Measurements from ENCODE around the gene SESN1. TPM values are rescaled to one million over a fixed set of nuclear protein-coding genes. Genes with fewer than 3 reads are reported as not detected.
"Not testable (repeated sequence)": the region's sequence is repeated elsewhere in the genome, so short reads cannot be mapped to it uniquely, and the experiment has no call there.

SESN1 gene
- 58.9 TPM for total RNA-seq

- peak; percentile 95 to 97 for DNase-seq (ENCODE audit: extremely low spot score in 2 of 2)
- no peaks in the 10 kb centered on the region for H3K36me3 ChIP-seq
- H3K4me3 ChIP-seq: peak within 1 kb of the TSS; percentile 58 to 77
- H3K9me3 ChIP-seq: no peaks in the 10 kb centered on the region
- no peaks in the 10 kb centered on the region for H3K27me3 ChIP-seq
- intact Hi-C loops (cut with DNase I): no loop called here
- TF ChIP-seq POLR2AphosphoS5 (IDR thresholded peaks at IDR 0.05; ENCODE audit: insufficient read depth in 1 of 2, low read depth in 1 of 2) (peak; percentile 34 to 79), POLR2A (IDR thresholded peaks at IDR 0.05) (peak in 1 of 2 donors; percentile 92), CTCF (IDR thresholded peaks at IDR 0.05) (no peak)
- H3K27ac ChIP-seq: peak within 1 kb of the TSS; percentile 99
- peaks cover 43% of the 10 kb centered on the region for H3K4me1 ChIP-seq
These were observed at the start of gene SESN1 for GRCh38 chr6:109094416-109095035. SESN1 (minus strand) TSS chr6:109094846; CDS start chr6:109094073, 773 bp downstream.

GRCh38 chr6:109143191-109143590, 48.5 kb upstream of the SESN1 start:
- no peaks in the 10 kb centered on the region for H3K27me3 ChIP-seq
- H3K36me3 ChIP-seq: no peaks in the 10 kb centered on the region
- no peaks in the 10 kb centered on the region for H3K4me1 ChIP-seq
- H3K4me3 ChIP-seq: no peak overlapping the region
- intact Hi-C loops (cut with DNase I): no loop called here
- H3K27ac ChIP-seq: no peak overlapping the region
- no peak for TF ChIP-seq POLR2AphosphoS5 (IDR thresholded peaks at IDR 0.05; ENCODE audit: insufficient read depth in 1 of 2, low read depth in 1 of 2)
- TF ChIP-seq POLR2A (IDR thresholded peaks at IDR 0.05): no peak
- no peak for TF ChIP-seq CTCF (IDR thresholded peaks at IDR 0.05)
- DNase-seq (ENCODE audit: extremely low spot score in 2 of 2): no peak
- no peaks in the 10 kb centered on the region for H3K9me3 ChIP-seq

- intact Hi-C loops (cut with DNase I); DNase-seq (ENCODE audit: extremely low spot score in 2 of 2); H3K9me3 ChIP-seq; H3K27ac ChIP-seq; H3K27me3 ChIP-seq; H3K4me3 ChIP-seq; H3K4me1 ChIP-seq; H3K36me3 ChIP-seq: not testable (repeated sequence)
These were observed 47.4 kb upstream of the SESN1 start for GRCh38 chr6:109142067-109142466.

GRCh38 chr6:109139109-109139508, 44.5 kb upstream of the SESN1 start:
- no peak overlapping the region for H3K27ac ChIP-seq

GRCh38 chr6:109136530-109136929, 41.9 kb upstream of the SESN1 start:
- DNase-seq (ENCODE audit: extremely low spot score in 2 of 2); H3K4me3 ChIP-seq; H3K36me3 ChIP-seq; H3K4me1 ChIP-seq; H3K27me3 ChIP-seq; intact Hi-C loops (cut with DNase I); H3K27ac ChIP-seq; H3K9me3 ChIP-seq: not testable (repeated sequence)

More at GRCh38 chr6:109139109-109139508, 44.5 kb upstream of the SESN1 start:
- no peaks in the 10 kb centered on the region for H3K4me1 ChIP-seq
- intact Hi-C loops (cut with DNase I): no loop called here
- H3K36me3 ChIP-seq: no peaks in the 10 kb centered on the region
- no peaks in the 10 kb centered on the region for H3K27me3 ChIP-seq
- no peak overlapping the region for H3K4me3 ChIP-seq
- no peaks in the 10 kb centered on the region for H3K9me3 ChIP-seq
- TF ChIP-seq POLR2A (IDR thresholded peaks at IDR 0.05) (no peak), POLR2AphosphoS5 (IDR thresholded peaks at IDR 0.05; ENCODE audit: insufficient read depth in 1 of 2, low read depth in 1 of 2) (no peak), CTCF (IDR thresholded peaks at IDR 0.05) (no peak)
- DNase-seq (ENCODE audit: extremely low spot score in 2 of 2): no peak

- H3K27ac ChIP-seq; H3K4me1 ChIP-seq; H3K36me3 ChIP-seq; intact Hi-C loops (cut with DNase I); H3K27me3 ChIP-seq; H3K9me3 ChIP-seq; DNase-seq (ENCODE audit: extremely low spot score in 2 of 2); H3K4me3 ChIP-seq: not testable (repeated sequence)
These were observed 41.4 kb upstream of the SESN1 start for GRCh38 chr6:109136039-109136438.

GRCh38 chr6:109135600-109135999, 41.0 kb upstream of the SESN1 start:
- DNase-seq (ENCODE audit: extremely low spot score in 2 of 2); H3K4me3 ChIP-seq; intact Hi-C loops (cut with DNase I); H3K27ac ChIP-seq; H3K36me3 ChIP-seq; H3K9me3 ChIP-seq; H3K4me1 ChIP-seq; H3K27me3 ChIP-seq: not testable (repeated sequence)

Data from vagina (tissue), 2 donors.